Measurements from ENCODE around the gene GPR176.

GRCh38 chr15:39920510-39921273 lies 626 bp upstream of the GPR176 start:
- TF ChIP-seq POLR2AphosphoS5 (IDR thresholded peaks at IDR 0.05; ENCODE audit: low read depth), result peak; percentile 84
- no peak for TF ChIP-seq CTCF (IDR thresholded peaks at IDR 0.05; ENCODE audit: insufficient read depth, low read length)
